K562 (cell line): Measurements from ENCODE around the gene PFKP. TPM values are rescaled to one million over a fixed set of nuclear protein-coding genes. Genes with fewer than 3 reads are reported as not detected.

Experiments used
- ATF1 ChIP-seq, 2 experiments: fragments of 450-650 bp in 1 of 2; IDR thresholded peaks; 2 replicates each; pipeline ENCODE4 v1.6.1; 2016; ENCODE audit warnings: missing compliant biosample characterization in 1 of 2, missing genetic modification characterization in 1 of 2
- CBFB ChIP-seq: sonication (generic); formaldehyde crosslinking; IDR thresholded peaks from 2 replicates; pipeline ENCODE4 v1.4.0; 2020; ENCODE audit warnings: mild to moderate bottlenecking, missing genetic modification reagents
- FOXP4 ChIP-seq: sonication (generic); formaldehyde crosslinking; IDR thresholded peaks from 2 replicates; pipeline ENCODE4 v1.8.0; 2022; ENCODE audit warnings: mild to moderate bottlenecking, missing genetic modification reagents, borderline replicate concordance
- GTF2F1 ChIP-seq: IDR thresholded peaks from 2 replicates; pipeline ENCODE4 v1.6.1; 2011; ENCODE audit warnings: low read depth, low read length, improper control_type of control experiment
- HMGN3 ChIP-seq: IDR thresholded peaks from 2 replicates; pipeline ENCODE4 v1.6.1; 2011; ENCODE audit warnings: borderline replicate concordance, low read depth, mild to moderate bottlenecking, mixed read lengths, low read length; ENCODE audit not compliant: insufficient read length; ENCODE audit errors: extremely low read depth
- ILF3 ChIP-seq: fragments of 450-650 bp; IDR thresholded peaks from 2 replicates; pipeline ENCODE4 v1.6.1; 2018; ENCODE audit warnings: antibody characterized with exemption, mild to moderate bottlenecking, moderate library complexity, borderline replicate concordance
- PHF8 ChIP-seq: fragments of 200-600 bp; sonication (generic); IDR thresholded peaks from 2 replicates; pipeline ENCODE4 v1.6.1; 2012; ENCODE audit warnings: mixed run types, mild to moderate bottlenecking, inconsistent platforms, low read length, moderate library complexity, borderline replicate concordance
- SLC30A9 ChIP-seq: fragments of 250-450 bp; sonication (Bioruptor Pico); IDR thresholded peaks from 2 replicates; pipeline ENCODE4 v1.8.0; 2022; ENCODE audit warnings: mild to moderate bottlenecking, moderate library complexity
- ZBTB40 ChIP-seq, 2 experiments: fragments of 450-650 bp in 1 of 2; sonication (generic) in 1 of 2; formaldehyde crosslinking in 1 of 2; IDR thresholded peaks; 2 replicates each; pipeline versions ENCODE4 v1.7.1 to v1.9.0; 2016 to 2022; ENCODE audit warnings: inconsistent platforms in 1 of 2, mild to moderate bottlenecking in 1 of 2, missing genetic modification reagents in 1 of 2
- ZNF143 ChIP-seq: sonication (generic); formaldehyde crosslinking; IDR thresholded peaks from 2 replicates; pipeline ENCODE4 v1.9.0; 2022; ENCODE audit warnings: mild to moderate bottlenecking, missing genetic modification reagents
- polyA plus RNA-seq, 8 experiments: library from polyadenylated mRNA; depleted of rRNA in 4 of 8; stranded (reverse) in 5 of 8; unstranded in 3 of 8; fragments of >200 nt; fragmentation: Nextera tagmentation in 2 of 8; fragmentation: Illumina TruSeq in 1 of 8; extraction: Ambion mirVana in 2 of 8; extraction: Trizol in 1 of 8; gene quantifications; 2 replicates each; pipeline versions ENCODE4 v1.2.1 to v1.2.3, GENCODE V29; 2011 to 2014; ENCODE audit warnings: inconsistent platforms in 1 of 8, missing spikeins in 1 of 8
- total RNA-seq, 7 experiments: library from RNA; depleted of rRNA in 6 of 7; stranded (reverse); fragments of >200 nt in 6 of 7; fragmentation: Illumina TruSeq in 2 of 7; extraction: Trizol in 2 of 7; gene quantifications; 2 replicates each; pipeline versions ENCODE4 v1.2.1 to v1.2.3, GENCODE V29; 2011 to 2021; ENCODE audit warnings: low replicate concordance in 1 of 7

Gene PFKP
- total and polyA plus RNA-seq, 9 of the 15 experiments (the other 6 are each of a cell fraction or from before 2014, with no cell fraction given), result 23.5 to 116 (median 62.1) TPM

- TF ChIP-seq ZBTB40 (IDR thresholded peaks at IDR 0.05), result peak; percentile 65
- no peak for TF ChIP-seq ZBTB40 (CRISPR knock-in tag; IDR thresholded peaks at IDR 0.05)
- TF ChIP-seq ILF3, result no peak
- peak; percentile 37; the same call in 1 of the 2 replicates for TF ChIP-seq PHF8
- TF ChIP-seq GTF2F1, result 0 out of 2 replicates have a peak, but pooled peaks have one; percentile 32
- no peak for TF ChIP-seq SLC30A9
- TF ChIP-seq ATF1 (CRISPR knock-in tag; IDR thresholded peaks at IDR 0.05), result no peak
- TF ChIP-seq ATF1 (tag; IDR thresholded peaks at IDR 0.05), result 0 out of 2 replicates have a peak, but pooled peaks have one; percentile 17
- 0 out of 2 replicates have a peak, but pooled peaks have one; percentile 20 for TF ChIP-seq FOXP4 (CRISPR knock-in tag)
- no peak for TF ChIP-seq CBFB
- TF ChIP-seq ZNF143, result no peak
- TF ChIP-seq HMGN3, result peak; percentile 57
These were observed 1.0 kb downstream of the PFKP start (continued) for GRCh38 chr10:3068201-3068967.
